Measurements from ENCODE around the gene NDUFC2.
"Not testable (repeated sequence)": the region's sequence is repeated elsewhere in the genome, so short reads cannot be mapped to it uniquely, and the experiment has no call there.

NDUFC2 gene

DNA sequence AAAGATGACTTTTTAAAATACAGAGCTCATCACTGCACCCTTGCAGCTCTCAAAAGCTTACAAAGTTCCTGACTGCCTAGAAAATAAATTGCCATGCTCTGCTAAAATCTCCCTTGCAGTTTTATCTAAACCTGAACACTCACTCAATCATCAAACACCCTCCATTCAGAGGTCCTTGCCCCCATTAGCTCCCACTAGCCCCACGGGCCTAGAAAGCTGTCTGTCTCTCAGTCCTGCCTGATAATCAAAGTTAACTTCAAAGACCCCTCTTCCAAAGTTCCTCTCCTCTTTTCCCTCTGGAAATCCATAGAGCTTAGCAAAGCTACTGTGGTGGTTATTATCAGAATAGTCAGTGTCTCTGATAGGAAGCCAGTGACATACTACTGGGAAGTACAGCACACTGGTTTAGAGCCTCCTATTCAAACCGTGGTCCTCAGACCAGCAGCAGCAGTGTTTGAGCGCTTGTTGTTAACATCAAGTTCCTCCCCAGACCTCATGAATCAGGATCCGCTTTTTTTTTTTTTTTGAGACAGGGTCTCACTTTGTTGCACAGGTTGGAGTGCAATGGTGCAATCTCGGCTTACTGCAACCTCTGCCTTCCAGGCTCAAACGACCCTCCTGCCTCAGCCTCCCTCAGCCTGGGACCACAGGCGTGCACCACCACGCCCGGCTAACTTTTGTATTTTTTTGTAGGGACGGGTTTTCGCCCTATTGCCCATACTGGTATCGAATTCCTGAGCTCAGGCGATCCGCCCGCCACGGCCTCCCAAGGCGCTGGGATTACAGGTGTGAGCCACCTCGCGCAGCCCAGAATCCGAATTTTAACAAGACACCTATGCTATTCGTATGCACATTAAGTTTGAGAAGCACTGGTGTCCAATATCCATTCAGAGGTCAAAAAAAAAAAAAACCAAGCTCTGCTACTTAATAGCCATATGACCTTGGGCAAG, 1.2 kb downstream of the NDUFC2 start:
- DNase-seq = no peak

DNA sequence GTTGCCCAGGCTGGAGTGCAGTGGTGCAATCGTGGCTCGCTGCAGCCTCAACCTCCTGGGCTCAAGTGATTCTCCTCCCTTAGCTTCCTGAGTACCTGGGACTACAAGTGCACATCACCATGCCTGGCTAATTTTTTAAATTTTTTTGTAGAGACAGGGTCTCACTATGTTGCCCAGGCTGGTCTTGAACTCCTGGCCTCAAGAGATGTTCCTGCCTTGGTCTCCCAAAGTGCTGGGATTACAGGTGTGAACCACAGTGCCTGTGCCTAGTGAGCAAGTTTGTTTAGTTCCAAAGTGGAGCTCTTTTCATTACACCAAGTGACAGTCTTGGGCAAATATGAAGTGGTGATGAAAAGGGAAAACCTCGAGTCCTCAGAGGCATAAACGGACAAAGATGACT, 2.1 kb downstream of the NDUFC2 start:
- DNase-seq = not testable (repeated sequence)

DNA sequence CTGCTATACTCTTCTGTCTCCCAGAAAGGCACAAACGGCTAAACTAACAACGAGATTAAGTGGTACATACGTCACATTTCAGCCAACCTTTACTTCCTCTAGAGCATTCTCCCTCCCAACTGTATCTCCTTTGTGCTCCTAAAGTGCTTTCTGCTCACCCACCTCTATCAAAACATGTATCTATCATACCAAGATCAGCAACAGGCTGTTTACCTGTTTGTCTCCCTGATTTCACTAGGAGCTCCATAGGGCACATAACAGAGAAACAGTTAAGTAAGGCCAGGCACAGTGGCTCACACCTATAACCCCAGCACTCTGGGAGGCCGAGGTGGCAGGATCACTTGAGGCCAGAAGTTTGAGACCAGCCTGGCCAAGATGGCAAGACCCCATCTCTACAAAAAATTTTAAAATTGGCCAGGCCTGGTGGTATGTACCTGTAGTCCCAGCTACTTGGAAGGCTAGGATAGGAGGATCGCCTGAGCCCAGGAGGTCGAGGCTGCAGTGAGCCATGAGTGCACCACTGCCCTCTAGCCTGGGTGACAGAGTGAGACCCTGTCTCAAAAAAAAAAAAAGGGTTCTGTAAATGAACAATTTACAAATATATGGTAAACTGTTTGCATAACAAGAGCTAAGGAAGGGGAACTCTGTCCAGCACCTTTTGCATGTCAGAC, 2.8 kb downstream of the NDUFC2 start:
- DNase-seq = no peak

DNA sequence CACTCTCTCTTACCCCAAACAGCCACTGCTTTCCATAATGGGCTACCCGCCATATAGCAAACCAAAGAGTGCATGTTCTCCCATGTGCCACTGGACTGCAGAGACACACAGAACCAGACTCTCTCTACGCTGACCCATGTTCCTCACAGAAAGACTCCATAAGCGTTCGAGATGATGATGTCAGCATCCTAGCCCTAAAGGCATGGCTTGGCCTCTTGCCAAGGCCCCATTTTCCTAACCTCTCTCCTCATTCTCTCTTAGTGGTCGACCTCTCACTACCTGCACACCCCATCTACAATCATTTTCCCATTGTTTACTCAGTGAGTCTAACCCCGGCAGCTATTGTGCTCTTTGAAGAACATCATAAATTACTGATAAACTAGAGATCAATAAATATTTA, 4.9 kb downstream of the NDUFC2 start:
- no peak for DNase-seq

DNA sequence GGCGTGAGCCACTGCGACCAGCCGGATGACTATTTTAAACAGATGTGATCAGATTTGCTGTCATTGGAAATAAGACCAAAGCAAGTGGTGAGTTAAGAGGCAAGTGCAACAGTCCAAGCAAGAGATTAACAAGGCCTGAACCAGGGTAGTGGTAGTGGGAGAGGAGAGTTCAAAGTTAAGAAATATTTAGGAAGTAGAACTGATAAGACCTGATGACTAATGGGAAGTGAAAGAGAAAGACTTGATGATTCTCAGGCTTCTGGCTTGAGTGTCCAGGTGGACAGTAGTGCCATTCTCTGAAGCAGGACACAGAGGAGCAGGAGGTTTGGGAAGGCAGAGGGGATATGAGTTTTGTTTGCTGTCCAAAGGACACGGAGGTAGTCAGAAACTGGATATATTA, 7.2 kb downstream of the NDUFC2 start:
- no peak for DNase-seq

DNA sequence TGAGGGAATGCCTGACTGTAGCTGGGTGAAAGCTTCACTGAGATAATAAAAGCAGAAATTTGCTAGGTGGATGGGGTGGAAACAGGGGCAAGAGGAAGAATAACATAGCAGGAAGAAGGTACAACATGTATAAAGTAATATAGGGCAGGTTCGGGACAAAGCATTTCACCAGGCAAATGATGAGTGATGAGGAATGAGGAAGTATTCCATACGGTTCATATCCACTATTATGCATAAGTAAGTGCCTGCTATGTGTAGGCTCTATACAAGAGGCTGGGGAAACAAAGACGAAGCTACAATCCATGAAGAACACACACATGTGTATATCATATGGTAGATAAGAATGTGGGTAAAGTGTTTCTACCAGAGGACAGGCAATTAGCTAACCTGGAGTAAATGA, 7.9 kb downstream of the NDUFC2 start:
- no peak for DNase-seq

DNA sequence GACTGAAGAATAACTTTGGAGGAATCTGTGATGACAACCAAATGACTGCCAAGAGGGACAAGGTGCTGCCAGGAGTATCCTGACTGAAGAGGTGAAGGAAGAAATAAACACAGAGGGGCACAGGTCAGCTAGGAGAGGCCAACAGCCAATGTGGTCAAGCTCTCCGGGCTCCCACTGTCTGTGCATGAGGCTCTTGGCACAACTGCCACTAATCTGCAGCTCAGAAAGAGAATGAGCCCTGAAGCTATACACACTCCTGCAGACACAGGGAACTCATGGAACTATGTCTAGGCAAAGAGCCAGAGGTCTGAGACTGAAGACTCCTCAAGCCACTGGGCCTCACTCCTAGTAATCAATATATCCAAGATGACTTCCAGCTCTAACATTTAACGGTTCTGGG, 9.0 kb downstream of the NDUFC2 start:
- DNase-seq = no peak

DNA sequence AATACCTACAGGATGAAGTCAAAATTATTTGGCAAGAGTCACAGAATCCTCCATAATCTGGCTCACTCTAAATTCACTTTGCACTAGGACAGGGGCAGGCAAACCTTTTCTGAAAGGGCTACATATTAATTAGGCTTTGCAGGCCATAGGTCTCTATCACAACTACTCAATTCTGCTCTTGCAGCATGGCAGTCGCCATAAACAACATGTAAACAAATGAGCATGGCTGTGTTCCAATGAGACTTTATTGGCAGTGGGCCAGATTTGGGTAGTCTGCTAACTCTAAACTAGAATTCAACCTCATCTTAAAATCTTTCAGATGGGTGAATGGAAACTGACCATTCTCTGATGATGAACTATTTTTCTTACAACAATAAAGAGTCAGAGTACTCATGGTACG, 10.2 kb downstream of the NDUFC2 start:
- DNase-seq = no peak

DNA sequence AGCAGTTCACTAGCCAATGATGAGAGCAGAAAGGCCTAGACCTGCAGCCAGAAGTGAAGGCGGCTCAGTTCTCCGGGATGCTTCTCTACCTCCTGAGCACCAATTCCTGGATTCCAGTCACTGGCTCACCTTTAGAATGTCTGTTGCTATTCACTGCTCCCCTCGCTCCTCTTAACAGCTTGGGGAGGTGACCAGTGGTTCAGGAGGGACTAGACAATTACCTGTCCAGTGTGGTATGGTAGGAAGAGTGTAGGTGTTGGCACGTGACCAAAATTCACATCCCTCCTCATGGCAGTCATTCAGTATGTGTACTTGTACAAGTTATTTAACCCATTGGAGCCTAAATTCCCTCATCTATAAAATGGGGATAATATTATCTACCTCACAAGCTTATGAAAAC, 12.0 kb downstream of the NDUFC2 start:
- no peak for DNase-seq

DNA sequence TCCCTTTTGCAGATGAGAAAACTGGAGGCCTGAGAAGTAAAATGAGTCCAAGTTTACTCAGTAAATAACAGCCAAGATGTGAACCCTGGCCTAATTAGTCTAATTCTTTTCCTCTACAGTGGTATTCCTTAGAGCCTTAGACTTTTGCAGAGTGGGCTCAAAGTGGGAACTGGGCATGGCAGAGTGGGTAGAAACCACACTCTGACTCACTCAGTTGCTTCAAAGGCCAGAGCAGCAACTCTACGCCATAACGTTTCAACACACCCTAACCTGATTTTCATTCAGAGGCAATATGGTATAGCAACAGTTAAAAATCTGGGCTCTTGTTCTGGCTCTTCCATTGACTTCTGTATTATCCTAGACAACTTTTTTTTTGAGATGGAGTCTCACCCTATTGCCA, 13.2 kb downstream of the NDUFC2 start:
- no peak for DNase-seq

DNA sequence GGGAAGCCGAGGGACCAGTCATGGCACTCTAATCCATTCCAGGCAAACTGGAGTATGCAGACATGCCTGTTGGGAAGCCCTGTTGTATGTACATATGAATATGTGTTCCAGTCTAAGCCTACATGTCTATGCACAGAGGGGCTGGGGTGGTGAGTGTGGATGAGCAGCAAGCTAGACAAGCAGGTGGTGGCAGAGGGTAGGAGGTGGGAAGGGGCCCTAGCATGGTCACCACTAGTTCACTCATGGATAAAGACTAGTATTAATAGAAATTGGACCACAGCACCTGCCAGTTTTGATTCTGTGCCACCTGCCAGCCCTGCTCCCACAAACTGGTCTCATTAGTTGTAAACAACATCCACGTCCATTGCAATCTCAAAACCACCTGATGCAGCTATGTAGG, 14.5 kb downstream of the NDUFC2 start:
- no peak for DNase-seq

DNA sequence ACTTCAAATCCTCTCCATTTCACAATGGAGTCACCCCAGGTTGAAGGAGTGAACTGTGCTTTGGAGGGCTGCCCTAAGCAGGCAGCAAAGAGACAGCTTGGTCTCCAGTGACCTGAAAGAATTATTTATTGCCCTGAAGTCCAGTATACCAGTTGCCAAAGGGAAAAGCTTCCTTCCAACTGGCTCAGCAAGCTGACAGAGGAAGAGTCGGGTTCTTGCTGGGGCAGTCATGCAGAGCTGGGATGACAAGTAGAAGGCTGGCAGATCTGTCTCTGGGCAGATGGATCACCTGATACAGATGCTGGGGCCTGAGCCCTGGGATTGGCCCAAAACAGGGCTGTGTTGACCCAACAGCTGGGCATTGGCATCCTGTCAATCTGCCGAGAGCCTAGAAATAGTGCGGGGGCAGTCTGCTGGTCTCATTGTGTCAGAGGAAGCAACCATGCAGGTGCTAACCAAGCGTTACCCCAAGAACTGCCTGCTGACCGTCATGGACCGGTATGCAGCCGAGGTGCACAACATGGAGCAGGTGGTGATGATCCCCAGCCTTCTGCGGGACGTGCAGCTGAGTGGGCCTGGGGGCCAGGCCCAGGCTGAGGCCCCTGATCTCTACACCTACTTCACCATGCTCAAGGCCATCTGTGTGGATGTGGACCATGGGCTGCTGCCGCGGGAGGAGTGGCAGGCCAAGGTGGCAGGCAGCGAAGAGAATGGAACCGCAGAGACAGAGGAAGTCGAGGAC, 16.1 kb downstream of the NDUFC2 start, which contains the start of gene THRSP:
THRSP (plus strand) TSS at position 422 of the 742 bp plus-strand sequence; CDS start at position 443, 21 bp downstream.
- no peak for DNase-seq

DNA sequence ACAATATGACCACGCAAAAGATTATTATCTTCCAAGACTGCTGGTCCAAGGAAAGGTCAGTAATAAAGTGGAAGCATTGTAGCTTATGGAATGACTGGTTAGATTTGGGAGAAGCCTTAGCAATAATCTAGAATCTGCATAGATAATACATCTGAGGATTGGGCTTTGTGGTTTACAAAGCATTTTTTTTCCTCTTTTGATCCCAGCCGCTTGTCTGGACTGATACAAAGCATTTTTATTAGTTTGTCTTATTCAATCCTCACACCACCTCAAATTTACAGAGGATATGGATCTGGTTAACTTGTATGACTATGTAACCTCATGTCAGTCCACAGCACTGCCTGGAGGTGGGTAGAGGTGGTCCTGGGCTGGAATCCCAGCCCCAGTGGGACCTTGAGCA, 17.0 kb downstream of the NDUFC2 start:
- no peak for DNase-seq

DNA sequence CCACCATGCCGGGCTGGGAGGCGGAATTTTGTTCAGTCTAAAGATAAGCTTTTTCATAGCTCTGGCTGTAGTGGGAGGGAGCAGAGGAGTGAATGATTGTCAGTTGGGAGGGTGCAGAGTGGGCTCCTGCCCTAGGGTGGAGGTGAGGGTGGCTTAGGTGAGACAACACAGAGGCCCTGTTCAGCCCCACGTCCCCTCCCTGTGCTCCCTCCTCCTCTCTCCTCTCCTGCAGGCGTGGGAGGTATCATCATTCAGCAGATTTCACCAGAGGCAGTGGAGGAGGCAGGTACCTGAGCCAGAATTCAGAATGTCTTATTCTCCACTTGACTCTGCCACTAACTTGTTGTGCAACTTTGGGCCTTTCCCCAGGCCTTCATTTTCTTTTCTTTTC, 17.7 kb downstream of the NDUFC2 start:
- DNase-seq = no peak

DNA sequence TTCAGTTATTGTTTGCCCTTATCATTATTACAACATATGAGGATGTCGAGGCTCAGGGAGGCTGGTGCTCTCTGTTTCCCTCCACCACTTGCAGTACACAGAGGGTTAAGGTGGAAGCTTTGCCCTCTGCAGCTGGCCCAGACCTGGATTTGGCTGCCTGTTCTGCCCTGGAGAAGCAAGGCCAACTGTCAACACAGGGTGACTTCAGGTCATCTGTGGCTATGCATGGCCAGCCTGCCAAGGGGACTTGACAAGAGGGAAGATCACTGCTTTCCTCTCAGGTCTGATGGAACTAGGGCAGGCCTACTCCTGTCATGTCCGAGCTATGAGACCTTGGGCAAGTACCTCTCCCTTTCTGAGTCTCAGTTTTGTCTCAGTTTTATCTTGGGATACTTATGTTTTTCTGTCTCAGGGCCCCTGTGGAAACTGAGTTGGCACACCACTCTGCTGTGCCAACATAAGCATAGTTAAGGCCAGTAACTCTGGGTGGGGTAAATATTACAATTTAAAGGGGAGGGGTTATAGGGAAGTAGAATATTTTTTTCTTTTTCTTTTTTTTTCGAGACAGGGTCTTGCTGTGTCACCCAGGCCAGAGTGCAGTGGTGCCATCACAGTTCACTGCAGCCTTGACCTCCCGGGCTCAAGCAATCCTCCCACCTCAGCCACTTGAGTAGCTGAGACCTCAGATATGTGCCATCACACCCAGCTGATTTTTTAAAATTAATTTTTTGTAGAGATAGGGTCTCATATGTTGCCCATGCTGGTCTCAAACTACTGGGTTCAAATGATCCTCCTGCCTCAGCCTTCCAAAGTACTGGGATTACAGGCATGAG, 18.4 kb downstream of the NDUFC2 start:
- no peak for DNase-seq

DNA sequence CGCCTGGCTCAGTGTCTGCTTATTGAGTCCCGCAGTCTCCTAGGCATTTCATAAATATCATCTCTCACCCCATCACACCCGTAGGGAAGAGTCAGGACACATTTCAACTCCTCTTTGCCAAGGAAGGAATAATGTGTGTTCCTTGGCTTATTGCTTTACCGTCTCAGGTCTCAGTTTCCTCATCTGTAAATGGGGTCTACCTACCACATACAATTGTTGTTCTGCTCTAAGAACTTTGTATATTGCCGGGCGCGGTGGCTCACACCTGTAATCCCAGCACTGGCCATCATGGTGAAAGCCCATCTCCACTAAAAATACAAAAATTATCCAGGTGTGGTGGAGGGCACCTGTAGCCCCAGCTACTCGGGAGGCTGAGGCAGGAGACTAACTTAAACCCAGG, 19.1 kb downstream of the NDUFC2 start:
- no peak for DNase-seq

DNA sequence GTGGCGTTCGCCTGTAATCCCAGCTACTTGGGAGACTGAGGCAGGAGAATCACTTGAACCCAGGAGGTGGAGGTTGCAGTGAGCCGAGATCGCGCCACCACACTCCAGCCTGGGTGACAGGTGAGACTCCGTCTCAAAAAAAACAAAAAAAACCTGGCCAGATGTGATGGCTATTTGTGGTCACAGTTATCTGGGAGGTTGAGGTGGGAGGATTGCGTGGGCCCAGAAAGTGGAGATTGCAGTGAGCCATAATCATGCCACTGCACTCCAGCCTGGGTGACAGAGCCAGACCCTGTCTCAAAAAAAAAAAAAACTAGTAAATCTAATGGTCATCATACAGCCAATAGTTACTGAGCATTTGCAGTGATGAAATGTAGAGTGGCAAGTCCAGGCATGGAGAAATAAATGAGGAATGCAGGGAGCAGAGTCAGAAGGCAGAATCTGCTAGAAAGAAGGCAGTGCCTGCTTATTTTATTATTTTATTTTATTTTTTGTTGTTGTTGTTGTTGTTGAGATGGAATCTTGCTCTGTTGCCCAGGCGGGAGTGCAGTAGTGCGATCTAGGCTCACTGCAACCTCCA, 19.8 kb downstream of the NDUFC2 start:
- DNase-seq = not testable (repeated sequence)

DNA sequence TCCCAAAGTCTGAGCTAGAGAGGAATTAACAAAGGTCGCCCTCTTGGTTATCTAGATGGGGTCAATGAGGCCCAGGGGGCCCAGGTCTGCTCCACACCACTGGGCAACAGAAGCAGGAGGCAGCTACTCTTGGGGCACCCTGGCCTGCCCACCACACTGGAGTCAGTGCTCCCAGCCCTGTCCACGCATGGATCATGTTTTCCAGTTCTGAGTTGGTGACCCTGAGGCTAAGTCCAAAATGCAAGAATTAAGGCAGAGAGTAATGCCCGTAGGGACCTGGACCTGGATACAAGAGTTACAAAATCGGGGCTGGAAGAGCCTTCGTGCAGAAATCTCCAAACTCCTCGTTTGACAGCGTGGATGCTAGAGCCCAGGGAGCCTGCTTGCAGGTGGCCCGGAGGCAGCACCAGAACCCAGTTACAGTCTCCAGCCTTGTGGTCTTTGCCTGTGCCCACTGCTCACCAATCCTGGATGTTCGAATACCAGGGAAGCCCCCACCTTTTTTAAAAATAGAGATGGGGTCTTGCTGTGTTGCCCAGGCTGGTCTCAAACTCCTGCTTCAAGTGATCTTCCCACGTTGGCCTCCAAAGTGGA, 22.1 kb downstream of the NDUFC2 start:
- no peak for DNase-seq

DNA sequence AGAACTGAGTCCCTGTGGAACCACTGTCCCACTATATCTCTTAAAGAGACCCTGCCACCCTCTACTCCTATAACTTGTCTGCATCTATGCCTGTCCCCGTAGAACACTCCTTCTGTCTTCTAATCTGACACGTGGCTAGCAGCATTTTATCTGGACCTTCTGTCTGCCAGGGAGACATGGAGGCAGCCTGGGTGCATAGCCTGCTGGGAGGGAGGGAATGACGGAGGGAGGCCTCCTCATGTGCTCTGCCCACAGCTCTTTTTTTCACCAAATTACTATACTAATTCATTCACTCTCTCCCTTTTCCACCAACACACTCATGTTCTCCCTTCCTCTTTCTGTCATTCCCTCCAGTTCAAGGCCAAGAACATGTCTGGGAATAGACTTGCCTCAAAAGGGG, 23.6 kb downstream of the NDUFC2 start:
- DNase-seq = no peak

DNA sequence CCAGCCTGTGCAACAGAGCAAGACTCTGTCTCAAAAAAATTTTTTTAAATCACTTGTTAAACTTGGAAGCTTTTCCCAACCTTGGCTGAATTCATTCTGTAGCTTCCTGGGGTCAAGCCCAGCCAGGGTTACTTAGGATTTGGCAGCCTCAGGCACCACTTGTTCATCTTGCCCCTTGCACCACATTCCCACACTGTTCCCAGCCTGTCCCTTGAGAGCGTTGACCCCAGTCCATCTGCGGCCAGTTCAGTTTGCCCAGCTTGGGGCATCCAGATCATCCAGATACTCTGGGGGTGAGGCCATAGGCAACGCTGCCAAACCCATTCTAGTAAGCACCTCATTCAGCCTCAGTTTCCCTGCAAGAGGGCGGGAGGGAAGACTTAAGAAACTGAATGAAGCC, 24.7 kb downstream of the NDUFC2 start:
- no peak for DNase-seq

DNA sequence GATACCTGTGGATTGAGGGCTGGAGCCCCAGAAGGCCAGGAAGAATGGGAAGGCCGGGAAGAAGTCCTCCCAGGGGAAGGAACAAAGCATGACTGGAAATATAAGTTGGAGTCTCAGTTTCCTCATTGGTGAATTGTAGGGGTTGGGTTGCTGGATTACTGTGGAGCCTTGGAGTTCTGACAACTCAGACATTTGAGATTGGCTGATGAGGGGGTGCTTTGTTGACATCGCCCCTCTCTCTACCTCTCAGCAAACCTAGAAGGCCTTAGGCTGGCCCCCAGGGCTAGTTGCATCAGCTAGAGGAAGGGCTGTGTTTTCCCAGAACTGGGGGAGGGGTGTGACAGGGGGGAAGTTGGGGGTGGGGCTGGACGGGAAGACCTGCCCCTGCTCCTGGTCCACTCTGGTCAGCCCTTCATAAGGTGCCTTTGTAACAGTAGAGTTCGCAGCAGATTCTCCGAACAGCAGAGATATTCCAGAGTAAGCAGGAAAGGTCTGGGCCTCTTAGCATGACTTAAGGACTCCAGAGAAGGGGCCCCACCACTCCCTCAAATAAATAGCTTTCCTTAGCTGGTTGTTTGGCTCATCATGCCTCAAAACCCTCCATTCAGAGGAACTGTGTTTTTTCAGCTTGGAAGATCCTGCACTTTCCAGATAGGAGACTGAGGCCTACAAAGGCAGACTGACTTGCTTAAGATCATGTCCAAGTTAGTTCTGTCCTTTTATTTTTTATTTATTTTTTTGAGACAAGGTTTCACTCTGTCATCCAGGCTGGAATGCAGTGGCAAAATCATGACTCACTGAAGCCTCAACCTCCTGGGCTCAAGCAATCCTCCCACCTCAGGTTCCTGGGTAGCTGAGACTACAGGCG, 28.5 kb downstream of the NDUFC2 start:
- no peak for DNase-seq
